Measurements from ENCODE around the gene PASK. TPM values are rescaled to one million over a fixed set of nuclear protein-coding genes. Genes with fewer than 3 reads are reported as not detected.

The PASK gene
- polyA plus RNA-seq, 1 donor (not counting 4 experiments of a cell fraction or from before 2014, with no cell fraction given): 4.3 TPM

DNA sequence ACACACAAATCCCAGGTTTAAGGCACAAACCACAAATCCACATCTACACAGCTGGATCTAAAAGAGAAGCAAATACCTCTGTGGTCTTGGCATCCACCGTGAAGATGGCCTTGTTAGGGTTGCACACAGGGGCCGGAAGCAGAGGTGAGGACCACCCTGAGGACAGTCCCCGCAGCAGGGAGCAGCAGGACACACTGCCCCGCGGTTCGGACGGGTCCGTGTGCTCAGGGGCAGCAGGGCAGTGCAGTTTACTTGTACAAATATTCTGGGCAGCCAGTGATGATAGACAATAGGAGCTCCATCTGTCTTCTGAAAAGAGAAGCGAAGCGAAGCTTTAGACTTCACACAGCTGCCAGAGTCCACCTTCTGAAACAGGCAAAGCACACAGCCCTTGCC, 8.8 kb downstream of the PASK start:
- H3K9me1 ChIP-seq (ENCODE audit: control insufficient read depth, extremely low read depth, insufficient read depth, low read length): no peaks in the 10 kb centered on the region
- dilution Hi-C loops (cut with MboI; ENCODE audit: extremely low pct_ligation_motif_present, low sequenced_read_pairs): no loop called here
- FAIRE-seq: no peak
- no peak overlapping the region for H3K27ac ChIP-seq (ENCODE audit: control insufficient read depth, insufficient read depth, low read length)
- TF ChIP-seq CTCF (optimal IDR thresholded peaks at IDR 0.05 in 1 of 3, IDR thresholded peaks at IDR 0.05 in 1 of 3, conservative IDR thresholded peaks at IDR 0.05 in 1 of 3; ENCODE audit: extremely low read depth in 1 of 3, insufficient read depth in 2 of 3, low read length in 3 of 3): no peak
- TF ChIP-seq EZH2 (IDR thresholded peaks at IDR 0.05; ENCODE audit: low read length): no peak
- no peak overlapping the region for H3K4me3 ChIP-seq (ENCODE audit: control insufficient read depth in 2 of 3, extremely low read depth in 1 of 3, insufficient read depth in 2 of 3, low read depth in 1 of 3, low read length in 3 of 3)
- no peaks in the 10 kb centered on the region for H3K9me3 ChIP-seq (ENCODE audit: control insufficient read depth, low read depth, low read length)
- DNase-seq (ENCODE audit: low read depth, low spot score): no peak
- H3K79me2 ChIP-seq (ENCODE audit: control insufficient read depth, insufficient read depth, low read length): no peaks in the 10 kb centered on the region
- no peaks in the 10 kb centered on the region for H3K4me1 ChIP-seq (ENCODE audit: control insufficient read depth, extremely low read depth, insufficient read depth, low read length)
- no peak overlapping the region for H3K9ac ChIP-seq (ENCODE audit: control insufficient read depth, extremely low read depth, insufficient read depth, low read length)
- peaks cover 0 to 4% of the 10 kb centered on the region in 2 experiments for H3K36me3 ChIP-seq (ENCODE audit: control insufficient read depth in 2 of 2, extremely low read depth in 1 of 2, insufficient read depth in 2 of 2, low read length in 2 of 2)
- H3K27me3 ChIP-seq (ENCODE audit: control insufficient read depth, extremely low read depth, insufficient read depth, low read length): no peaks in the 10 kb centered on the region
- H4K20me1 ChIP-seq (ENCODE audit: control insufficient read depth, extremely low read depth, insufficient read depth, low read length): no peaks in the 10 kb centered on the region
- no peak overlapping the region for H3K4me2 ChIP-seq (ENCODE audit: control insufficient read depth, extremely low read depth, insufficient read depth, low read depth, low read length)
- no peak overlapping the region for H2AFZ ChIP-seq (ENCODE audit: control insufficient read depth, low read length)

GRCh38 chr2:241139531-241140444, 9.5 kb downstream of the PASK start:
- Histone ChIP-seq H3K27ac (ENCODE audit: control insufficient read depth, insufficient read depth, low read length) (no peak overlapping the region), H3K9me3 (ENCODE audit: control insufficient read depth, low read depth, low read length) (no peaks in the 10 kb centered on the region), H4K20me1 (ENCODE audit: control insufficient read depth, extremely low read depth, insufficient read depth, low read length) (no peaks in the 10 kb centered on the region), H3K9me1 (ENCODE audit: control insufficient read depth, extremely low read depth, insufficient read depth, low read length) (no peaks in the 10 kb centered on the region), H3K4me1 (ENCODE audit: control insufficient read depth, extremely low read depth, insufficient read depth, low read length) (no peaks in the 10 kb centered on the region), H3K79me2 (ENCODE audit: control insufficient read depth, insufficient read depth, low read length) (no peaks in the 10 kb centered on the region), H3K4me3 (ENCODE audit: control insufficient read depth in 2 of 3, extremely low read depth in 1 of 3, insufficient read depth in 2 of 3, low read depth in 1 of 3, low read length in 3 of 3) (no peak overlapping the region), H3K36me3 (ENCODE audit: control insufficient read depth in 2 of 2, extremely low read depth in 1 of 2, insufficient read depth in 2 of 2, low read length in 2 of 2) (peaks cover 0 to 4% of the 10 kb centered on the region in 2 experiments), H2AFZ (ENCODE audit: control insufficient read depth, low read length) (no peak overlapping the region), H3K27me3 (ENCODE audit: control insufficient read depth, extremely low read depth, insufficient read depth, low read length) (no peaks in the 10 kb centered on the region), H3K4me2 (ENCODE audit: control insufficient read depth, extremely low read depth, insufficient read depth, low read depth, low read length) (no peak overlapping the region), H3K9ac (ENCODE audit: control insufficient read depth, extremely low read depth, insufficient read depth, low read length) (no peak overlapping the region)
- TF ChIP-seq EZH2 (IDR thresholded peaks at IDR 0.05; ENCODE audit: low read length) (no peak), CTCF (optimal IDR thresholded peaks at IDR 0.05 in 1 of 3, IDR thresholded peaks at IDR 0.05 in 1 of 3, conservative IDR thresholded peaks at IDR 0.05 in 1 of 3; ENCODE audit: extremely low read depth in 1 of 3, insufficient read depth in 2 of 3, low read length in 3 of 3) (no peak)
- no peak for FAIRE-seq
- dilution Hi-C loops (cut with MboI; ENCODE audit: extremely low pct_ligation_motif_present, low sequenced_read_pairs): no loop called here
- DNase-seq (ENCODE audit: low read depth, low spot score): no peak
